K562 (cell line): ENCODE results near the gene SCN2B. TPM values are rescaled to one million over a fixed set of nuclear protein-coding genes. Genes with fewer than 3 reads are reported as not detected.

Experiments
- CHD4 ChIP-seq: fragments of 200-600 bp; sonication (generic); IDR thresholded peaks from 3 replicates; pipeline ENCODE4 v1.6.1; 2012; ENCODE audit warnings: low read depth, mild to moderate bottlenecking, mixed read lengths, low read length, inconsistent platforms; ENCODE audit not compliant: insufficient read depth, insufficient replicate concordance, poor library complexity, severe bottlenecking
- ETS2 ChIP-seq: IDR thresholded peaks from 2 replicates; pipeline ENCODE4 v1.6.1; 2016; ENCODE audit warnings: borderline replicate concordance, missing genetic modification characterization, mild to moderate bottlenecking, moderate library complexity, missing compliant biosample characterization; ENCODE audit not compliant: poor library complexity, severe bottlenecking
- POLR2B ChIP-seq: fragments of 450-650 bp; IDR thresholded peaks from 2 replicates; pipeline ENCODE4 v1.6.1; 2018; ENCODE audit warnings: low read depth; ENCODE audit not compliant: partially characterized antibody
- ZC3H4 ChIP-seq: sonication (generic); formaldehyde crosslinking; IDR thresholded peaks from 2 replicates; pipeline ENCODE4 v1.9.0; 2021; ENCODE audit warnings: missing genetic modification reagents, borderline replicate concordance
- ZNF717 ChIP-seq: fragments of 250-450 bp; sonication (Bioruptor Pico); IDR thresholded peaks from 2 replicates; pipeline ENCODE4 v1.5.0; 2021
- polyA plus RNA-seq, 8 experiments: library from polyadenylated mRNA; depleted of rRNA in 4 of 8; stranded (reverse) in 5 of 8; unstranded in 3 of 8; fragments of >200 nt; fragmentation: Nextera tagmentation in 2 of 8; fragmentation: Illumina TruSeq in 1 of 8; extraction: Ambion mirVana in 2 of 8; extraction: Trizol in 1 of 8; gene quantifications; 2 replicates each; pipeline versions ENCODE4 v1.2.1 to v1.2.3, GENCODE V29; 2011 to 2014; ENCODE audit warnings: inconsistent platforms in 1 of 8, missing spikeins in 1 of 8
- total RNA-seq, 7 experiments: library from RNA; depleted of rRNA in 6 of 7; stranded (reverse); fragments of >200 nt in 6 of 7; fragmentation: Illumina TruSeq in 2 of 7; extraction: Trizol in 2 of 7; gene quantifications; 2 replicates each; pipeline versions ENCODE4 v1.2.1 to v1.2.3, GENCODE V29; 2011 to 2021; ENCODE audit warnings: low replicate concordance in 1 of 7
- TF ChIP-seq, protein P1 (sequence below), 2 experiments: fragments of 450-650 bp; IDR thresholded peaks; 2 replicates each; pipeline ENCODE4 v1.6.1; 2016; ENCODE audit warnings: mild to moderate bottlenecking in 2 of 2, borderline replicate concordance in 1 of 2, low read depth in 1 of 2, moderate library complexity in 1 of 2
- TF ChIP-seq, protein P2 (sequence below): sonication (generic); formaldehyde crosslinking; IDR thresholded peaks from 2 replicates; pipeline ENCODE4 v1.8.1; 2023; ENCODE audit warnings: mild to moderate bottlenecking, missing genetic modification reagents, moderate library complexity

SCN2B gene
- total and polyA plus RNA-seq, 9 of the 15 experiments (the other 6 are each of a cell fraction or from before 2014, with no cell fraction given): not detected

DNA sequence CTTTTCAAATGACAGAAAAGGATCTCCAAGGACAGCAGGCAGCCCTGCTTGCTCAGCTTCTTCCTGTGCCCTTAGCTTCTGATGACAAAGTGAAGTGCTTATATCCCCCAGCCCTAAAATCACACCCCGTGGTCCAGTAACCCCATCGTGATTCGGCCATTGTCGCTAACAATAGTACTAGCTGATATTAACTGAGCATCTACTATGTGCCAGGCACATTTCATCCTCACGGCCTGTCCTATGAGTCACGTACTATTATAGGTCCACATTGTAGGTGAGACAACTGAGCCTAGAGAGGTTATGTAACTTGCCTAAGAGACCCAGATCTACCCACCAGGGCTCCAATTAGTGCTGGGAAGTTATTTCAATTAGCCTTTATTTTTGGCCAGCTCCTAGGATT is 29.9 kb downstream of the SCN2B start (continued):
- TF ChIP-seq, protein P1, sequence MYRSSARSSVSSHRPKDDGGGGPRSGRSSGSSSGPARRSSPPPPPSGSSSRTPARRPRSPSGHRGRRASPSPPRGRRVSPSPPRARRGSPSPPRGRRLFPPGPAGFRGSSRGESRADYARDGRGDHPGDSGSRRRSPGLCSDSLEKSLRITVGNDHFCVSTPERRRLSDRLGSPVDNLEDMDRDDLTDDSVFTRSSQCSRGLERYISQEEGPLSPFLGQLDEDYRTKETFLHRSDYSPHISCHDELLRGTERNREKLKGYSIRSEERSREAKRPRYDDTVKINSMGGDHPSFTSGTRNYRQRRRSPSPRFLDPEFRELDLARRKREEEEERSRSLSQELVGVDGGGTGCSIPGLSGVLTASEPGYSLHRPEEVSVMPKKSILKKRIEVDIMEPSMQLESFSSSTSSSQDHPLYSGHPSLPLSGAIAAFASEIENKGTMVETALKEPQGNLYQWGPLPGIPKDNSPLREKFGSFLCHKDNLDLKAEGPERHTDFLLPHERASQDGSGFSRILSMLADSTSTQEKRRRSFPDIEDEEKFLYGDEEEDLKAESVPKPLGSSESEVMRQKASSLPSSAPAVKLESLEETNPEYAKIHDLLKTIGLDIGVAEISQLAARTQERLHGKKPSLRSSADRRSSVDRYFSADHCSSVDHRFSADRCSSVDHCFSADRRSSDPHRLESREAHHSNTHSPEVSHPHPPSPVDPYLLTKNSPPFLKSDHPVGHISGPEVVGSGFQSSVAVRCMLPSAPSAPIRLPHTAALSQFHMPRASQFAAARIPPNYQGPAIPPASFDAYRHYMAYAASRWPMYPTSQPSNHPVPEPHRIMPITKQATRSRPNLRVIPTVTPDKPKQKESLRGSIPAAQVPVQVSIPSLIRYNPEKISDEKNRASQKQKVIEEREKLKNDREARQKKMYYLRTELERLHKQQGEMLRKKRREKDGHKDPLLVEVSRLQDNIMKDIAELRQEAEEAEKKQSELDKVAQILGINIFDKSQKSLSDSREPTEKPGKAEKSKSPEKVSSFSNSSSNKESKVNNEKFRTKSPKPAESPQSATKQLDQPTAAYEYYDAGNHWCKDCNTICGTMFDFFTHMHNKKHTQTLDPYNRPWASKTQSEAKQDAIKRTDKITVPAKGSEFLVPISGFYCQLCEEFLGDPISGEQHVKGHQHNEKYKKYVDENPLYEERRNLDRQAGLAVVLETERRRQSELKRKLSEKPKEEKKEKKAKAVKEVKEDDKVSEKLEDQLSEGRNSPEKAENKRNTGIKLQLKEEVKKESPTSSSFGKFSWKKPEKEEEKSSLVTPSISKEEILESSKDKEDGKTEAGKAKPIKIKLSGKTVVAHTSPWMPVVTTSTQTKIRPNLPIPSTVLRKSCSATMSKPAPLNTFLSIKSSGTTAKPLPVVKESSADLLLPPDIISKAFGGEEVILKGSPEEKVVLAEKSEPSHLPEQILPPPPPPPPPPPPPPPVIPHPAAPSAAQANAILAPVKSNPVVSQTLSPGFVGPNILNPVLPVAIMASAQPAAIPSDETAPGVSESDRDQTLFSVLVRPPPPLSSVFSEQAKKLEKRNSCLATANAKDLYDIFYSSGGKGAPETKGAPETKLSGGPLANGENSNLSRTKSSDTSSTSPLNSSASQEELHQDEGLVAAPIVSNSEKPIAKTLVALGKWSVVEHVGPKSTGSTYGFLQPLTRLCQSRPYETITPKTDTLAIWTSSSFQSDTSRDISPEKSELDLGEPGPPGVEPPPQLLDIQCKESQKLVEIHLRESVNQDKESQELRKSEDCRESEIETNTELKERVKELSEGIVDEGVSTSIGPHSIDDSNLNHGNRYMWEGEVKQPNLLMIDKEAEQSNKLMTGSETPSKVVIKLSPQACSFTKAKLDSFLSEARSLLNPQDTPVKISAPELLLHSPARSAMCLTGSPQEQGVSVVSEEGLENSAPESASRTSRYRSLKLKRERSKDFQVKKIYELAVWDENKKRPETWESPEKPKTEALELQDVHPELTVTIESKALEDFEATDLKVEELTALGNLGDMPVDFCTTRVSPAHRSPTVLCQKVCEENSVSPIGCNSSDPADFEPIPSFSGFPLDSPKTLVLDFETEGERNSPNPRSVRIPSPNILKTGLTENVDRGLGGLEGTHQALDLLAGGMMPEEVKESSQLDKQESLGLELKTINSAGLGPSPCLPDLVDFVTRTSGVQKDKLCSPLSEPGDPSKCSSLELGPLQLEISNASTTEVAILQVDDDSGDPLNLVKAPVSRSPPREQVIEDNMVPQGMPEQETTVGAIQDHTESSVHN (IDR thresholded peaks at IDR 0.05; ENCODE audit: borderline replicate concordance in 1 of 2, low read depth in 1 of 2): no peak
- TF ChIP-seq, protein P2, sequence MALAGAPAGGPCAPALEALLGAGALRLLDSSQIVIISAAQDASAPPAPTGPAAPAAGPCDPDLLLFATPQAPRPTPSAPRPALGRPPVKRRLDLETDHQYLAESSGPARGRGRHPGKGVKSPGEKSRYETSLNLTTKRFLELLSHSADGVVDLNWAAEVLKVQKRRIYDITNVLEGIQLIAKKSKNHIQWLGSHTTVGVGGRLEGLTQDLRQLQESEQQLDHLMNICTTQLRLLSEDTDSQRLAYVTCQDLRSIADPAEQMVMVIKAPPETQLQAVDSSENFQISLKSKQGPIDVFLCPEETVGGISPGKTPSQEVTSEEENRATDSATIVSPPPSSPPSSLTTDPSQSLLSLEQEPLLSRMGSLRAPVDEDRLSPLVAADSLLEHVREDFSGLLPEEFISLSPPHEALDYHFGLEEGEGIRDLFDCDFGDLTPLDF (CRISPR knock-in tag): no peak
- no peak for TF ChIP-seq CHD4
- TF ChIP-seq ZC3H4 (CRISPR knock-in tag): no peak
- TF ChIP-seq POLR2B: no peak
- TF ChIP-seq ZNF717: no peak
- no peak for TF ChIP-seq ETS2
